HEK293 (cell line): ENCODE measurements around the gene CTBP2.

Experiments
- CTCF ChIA-PET: fragments of 350-600 bp; formaldehyde crosslinking; extraction: SDS; loops from one replicate; lab custom pipeline; 2021; ENCODE audit warnings: antibody characterized with exemption; lab: Yijun Ruan, JAX
- POLR2A ChIA-PET: fragments of 300-600 bp; formaldehyde crosslinking; extraction: SDS; loops from one replicate; lab custom pipeline; 2020; ENCODE audit warnings: antibody characterized with exemption, inconsistent platforms; lab: Yijun Ruan, JAX
- H3K27ac ChIP-seq: fragments of 200-500 bp; sonication (Bioruptor generic); 2 replicates; pipeline ENCODE4 v1.5.1; 2014; ENCODE audit warnings: low read depth, low read length, control low read depth, inconsistent platforms; ENCODE audit errors: extremely low read depth
- H3K36me3 ChIP-seq, 2 experiments: fragments of 200-500 bp in 1 of 2; sonication (Bioruptor generic) in 1 of 2; 1 replicate in 1 of 2; 2 replicates in 1 of 2; pipeline ENCODE4 v1.5.1; 2014 to 2017; ENCODE audit warnings: inconsistent platforms in 2 of 2, low read length in 2 of 2; ENCODE audit not compliant: control insufficient read depth in 2 of 2, insufficient read depth in 1 of 2
- H3K4me1 ChIP-seq: fragments of 200-500 bp; sonication (Bioruptor generic); 2 replicates; pipeline ENCODE4 v1.5.1; 2014; ENCODE audit warnings: mild to moderate bottlenecking, low read length, inconsistent platforms; ENCODE audit not compliant: control insufficient read depth, insufficient read depth
- H3K4me3 ChIP-seq: 2 replicates; pipeline ENCODE4 v1.5.1; 2011; ENCODE audit warnings: low read depth, mild to moderate bottlenecking, control low read depth, low read length, moderate library complexity
- H3K9me3 ChIP-seq: fragments of 200-500 bp; sonication (Bioruptor generic); 2 replicates; pipeline ENCODE4 v1.5.1; 2014; ENCODE audit warnings: low read depth, low read length, inconsistent platforms; ENCODE audit not compliant: control insufficient read depth, insufficient read depth
- HIC1 ChIP-seq: fragments of 450-650 bp; formaldehyde crosslinking; IDR thresholded peaks from 2 replicates; pipeline ENCODE4 v1.5.1; 2016; ENCODE audit warnings: missing biosample characterization, missing genetic modification characterization
- IKZF3 ChIP-seq: fragments of 450-650 bp; IDR thresholded peaks from 2 replicates; pipeline ENCODE4 v1.5.0; 2018; ENCODE audit warnings: missing biosample characterization, mild to moderate bottlenecking, missing genetic modification characterization, moderate library complexity
- REPIN1 ChIP-seq: fragments of 450-650 bp; formaldehyde crosslinking; IDR thresholded peaks from 2 replicates; pipeline ENCODE4 v1.5.1; 2017; ENCODE audit warnings: missing biosample characterization, missing genetic modification characterization, low read depth
- SP2 ChIP-seq: fragments of 450-650 bp; formaldehyde crosslinking; IDR thresholded peaks from 2 replicates; pipeline ENCODE4 v1.5.1; 2016; ENCODE audit warnings: missing biosample characterization, missing genetic modification characterization
- ZBTB49 ChIP-seq: fragments of 450-650 bp; formaldehyde crosslinking; IDR thresholded peaks from 2 replicates; pipeline ENCODE4 v1.5.1; 2016; ENCODE audit warnings: missing biosample characterization, missing genetic modification characterization, low read depth
- ZBTB8A ChIP-seq: fragments of 450-650 bp; formaldehyde crosslinking; IDR thresholded peaks from 2 replicates; pipeline ENCODE4 v1.5.1; 2016; ENCODE audit warnings: missing biosample characterization, missing genetic modification characterization
- ZFP37 ChIP-seq: fragments of 450-650 bp; formaldehyde crosslinking; IDR thresholded peaks from 2 replicates; pipeline ENCODE4 v1.5.1; 2016; ENCODE audit warnings: missing biosample characterization, missing genetic modification characterization
- ZFP41 ChIP-seq: fragments of 450-650 bp; formaldehyde crosslinking; IDR thresholded peaks from 2 replicates; pipeline ENCODE4 v1.5.1; 2016; ENCODE audit warnings: missing biosample characterization, missing genetic modification characterization, borderline replicate concordance
- ZNF112 ChIP-seq: fragments of 450-650 bp; formaldehyde crosslinking; IDR thresholded peaks from 2 replicates; pipeline ENCODE4 v1.5.0; 2017; ENCODE audit warnings: missing biosample characterization, missing genetic modification characterization
- ZNF433 ChIP-seq: fragments of 450-650 bp; formaldehyde crosslinking; IDR thresholded peaks from 2 replicates; pipeline ENCODE4 v1.5.1; 2016; ENCODE audit warnings: missing biosample characterization, missing genetic modification characterization, low read depth
- ZNF555 ChIP-seq: fragments of 450-650 bp; formaldehyde crosslinking; conservative IDR thresholded peaks from 2 replicates; pipeline ENCODE4 v1.5.1; 2017; ENCODE audit warnings: missing biosample characterization, mild to moderate bottlenecking, missing genetic modification characterization, inconsistent platforms
- ZNF664 ChIP-seq: fragments of 450-650 bp; formaldehyde crosslinking; IDR thresholded peaks from 2 replicates; pipeline ENCODE4 v1.5.1; 2016; ENCODE audit warnings: missing biosample characterization, missing genetic modification characterization
- ZNF785 ChIP-seq: fragments of 450-650 bp; formaldehyde crosslinking; IDR thresholded peaks from 2 replicates; pipeline ENCODE4 v1.5.1; 2016; ENCODE audit warnings: missing biosample characterization, missing genetic modification characterization
- ZNF843 ChIP-seq: fragments of 450-650 bp; formaldehyde crosslinking; IDR thresholded peaks from 2 replicates; pipeline ENCODE4 v1.5.1; 2016; ENCODE audit warnings: missing biosample characterization, missing genetic modification characterization
- ZSCAN4 ChIP-seq: fragments of 450-650 bp; formaldehyde crosslinking; IDR thresholded peaks from 2 replicates; pipeline ENCODE4 v1.5.1; 2017; ENCODE audit warnings: missing biosample characterization, missing genetic modification characterization
- TF ChIP-seq, protein P1 (sequence below): fragments of 450-650 bp; formaldehyde crosslinking; IDR thresholded peaks from 2 replicates; pipeline ENCODE4 v1.5.1; 2016; ENCODE audit warnings: missing biosample characterization, missing genetic modification characterization, borderline replicate concordance

CTBP2 gene

DNA sequence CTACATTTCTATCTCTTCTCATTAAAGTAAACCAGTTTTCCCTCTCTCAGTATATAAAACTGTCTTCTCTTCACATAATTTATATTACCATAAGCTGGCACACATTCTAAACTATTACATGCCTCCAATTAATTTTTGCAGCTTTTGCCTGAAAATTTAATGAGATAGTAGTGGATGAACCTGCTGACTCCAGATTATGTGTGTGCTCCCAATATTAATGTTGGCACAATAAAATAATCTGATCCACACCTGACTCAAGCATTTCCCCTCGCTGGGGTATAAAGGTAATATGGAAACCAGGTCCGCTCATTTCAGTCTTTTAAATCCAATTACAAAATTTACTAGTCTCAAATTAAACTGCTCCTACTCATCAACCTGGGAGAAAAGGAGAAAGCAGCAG, 63.4 kb downstream of the CTBP2 start:
- TF ChIP-seq ZBTB49 (tag by site-specific recombination) (no peak), HIC1 (tag by site-specific recombination) (no peak), ZNF555 (tag by site-specific recombination) (no peak), ZNF664 (peak; percentile 87)
- TF ChIP-seq, protein P1, sequence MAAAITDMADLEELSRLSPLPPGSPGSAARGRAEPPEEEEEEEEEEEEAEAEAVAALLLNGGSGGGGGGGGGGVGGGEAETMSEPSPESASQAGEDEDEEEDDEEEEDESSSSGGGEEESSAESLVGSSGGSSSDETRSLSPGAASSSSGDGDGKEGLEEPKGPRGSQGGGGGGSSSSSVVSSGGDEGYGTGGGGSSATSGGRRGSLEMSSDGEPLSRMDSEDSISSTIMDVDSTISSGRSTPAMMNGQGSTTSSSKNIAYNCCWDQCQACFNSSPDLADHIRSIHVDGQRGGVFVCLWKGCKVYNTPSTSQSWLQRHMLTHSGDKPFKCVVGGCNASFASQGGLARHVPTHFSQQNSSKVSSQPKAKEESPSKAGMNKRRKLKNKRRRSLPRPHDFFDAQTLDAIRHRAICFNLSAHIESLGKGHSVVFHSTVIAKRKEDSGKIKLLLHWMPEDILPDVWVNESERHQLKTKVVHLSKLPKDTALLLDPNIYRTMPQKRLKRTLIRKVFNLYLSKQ, result no peak
- peaks cover 0 to 18% of the 10 kb centered on the region in 2 experiments; a peak in 1 of 3 replicates for H3K36me3 ChIP-seq
- POLR2A ChIA-PET, result no interaction called here
- no peak overlapping the region for H3K27ac ChIP-seq
- CTCF ChIA-PET, result interaction anchor here (1.6 kb wide), 1 partner anchor 49 kb away, joined by 4 read pairs; no protein-coding TSS in a partner anchor
- H3K4me1 ChIP-seq, result peaks cover 6% of the 10 kb centered on the region; the same call in 1 of the 2 replicates
- H3K9me3 ChIP-seq, result no peaks in the 10 kb centered on the region
- no peak overlapping the region for H3K4me3 ChIP-seq

- Histone ChIP-seq H3K4me1 (peaks cover 6% of the 10 kb centered on the region; the same call in 1 of the 2 replicates), H3K36me3 (peaks cover 4 to 13% of the 10 kb centered on the region in 2 experiments; a peak in 2 of 3 replicates), H3K4me3 (no peak overlapping the region), H3K27ac (no peak overlapping the region), H3K9me3 (no peaks in the 10 kb centered on the region)
- TF ChIP-seq ZFP41, result no peak
- TF ChIP-seq ZFP37 (tag by site-specific recombination), result no peak
- no peak for TF ChIP-seq ZNF843
- TF ChIP-seq ZNF433 (tag by site-specific recombination), result no peak
- no peak for TF ChIP-seq ZBTB8A (tag by site-specific recombination)
- TF ChIP-seq ZNF785, result no peak
- TF ChIP-seq ZSCAN4 (tag by site-specific recombination), result no peak
- TF ChIP-seq REPIN1 (tag by site-specific recombination), result no peak
- no peak for TF ChIP-seq ZNF112 (tag by site-specific recombination)
- no peak for TF ChIP-seq IKZF3 (tag by site-specific recombination)
- TF ChIP-seq SP2 (tag by site-specific recombination), result no peak
- ChIA-PET POLR2A (no interaction called here), CTCF (interaction anchor here (1.6 kb wide), 2 partner anchors 9 to 49 kb away, joined by 4 read pairs; no protein-coding TSS in a partner anchor)
Measured at GRCh38 chr10:125096371-125096770, 64.0 kb downstream of the CTBP2 start.
